H1 (cell line): Measurements from ENCODE around the gene PTCH1. TPM values are rescaled to one million over a fixed set of nuclear protein-coding genes. Genes with fewer than 3 reads are reported as not detected.

ENCODE experiments used
- BRCA1 ChIP-seq: IDR thresholded peaks from 2 replicates; pipeline ENCODE4 v1.6.1; 2012; ENCODE audit warnings: low read depth, low read length, improper control_type of control experiment
- CHD2 ChIP-seq: IDR thresholded peaks from 2 replicates; pipeline ENCODE4 v1.6.1; 2012; ENCODE audit warnings: low read length, improper control_type of control experiment
- FOSL1 ChIP-seq: IDR thresholded peaks from 2 replicates; pipeline ENCODE4 v1.6.1; 2011; ENCODE audit warnings: mild to moderate bottlenecking, low read depth, low read length, moderate library complexity; ENCODE audit not compliant: insufficient read depth
- polyA plus RNA-seq, 7 experiments: library from polyadenylated mRNA; depleted of rRNA in 3 of 7; stranded (reverse) in 5 of 7; unstranded in 2 of 7; fragments of >200 nt in 5 of 7; fragments of 200-250 nt in 2 of 7; gene quantifications; 1 replicate in 5 of 7; 2 replicates in 1 of 7; 4 replicates in 1 of 7; pipeline versions ENCODE4 v1.2.1 to v1.2.3, GENCODE V29; 2011 to 2013; ENCODE audit warnings: missing spikeins in 2 of 7, mixed read lengths in 2 of 7
- total RNA-seq: library from RNA; stranded (reverse); fragmentation: NEBNext Ultra II Directional; extraction: Animal tissue kit (Norgen Biotek cat#: 25700); gene quantifications from 2 replicates; pipeline ENCODE4 v1.2.1, GENCODE V29; 2021
- TF ChIP-seq, protein P1 (sequence below): IDR thresholded peaks from 2 replicates; pipeline ENCODE4 v1.6.1; 2011; ENCODE audit warnings: low read length, improper control_type of control experiment

PTCH1 gene
- total and polyA plus RNA-seq, 2 of the 8 experiments (the other 6 are each of a cell fraction or from before 2014, with no cell fraction given): 6.4 to 34.1 TPM

DNA sequence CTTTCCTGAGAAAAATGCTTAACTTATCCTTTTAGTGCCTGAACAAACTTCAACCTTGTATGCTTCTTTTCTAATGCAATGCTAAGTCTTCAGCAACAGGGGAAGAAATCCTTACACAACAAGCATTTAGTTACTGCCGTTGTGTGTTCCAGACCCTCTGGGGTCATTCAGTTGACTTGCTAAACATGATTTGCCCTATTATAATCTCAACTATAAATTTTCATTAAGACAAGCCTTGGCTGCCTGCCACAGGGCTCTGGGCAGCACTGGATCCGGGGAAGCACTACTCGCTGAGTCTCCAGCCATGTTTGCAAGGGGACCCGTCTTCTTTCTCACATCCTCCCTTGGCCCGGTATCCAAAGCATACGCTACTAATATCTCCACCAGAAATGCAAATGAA is 58.1 kb downstream of the PTCH1 start (continued):
- TF ChIP-seq CHD2: no peak
- TF ChIP-seq BRCA1: no peak
- TF ChIP-seq FOSL1: no peak
- TF ChIP-seq, protein P1, sequence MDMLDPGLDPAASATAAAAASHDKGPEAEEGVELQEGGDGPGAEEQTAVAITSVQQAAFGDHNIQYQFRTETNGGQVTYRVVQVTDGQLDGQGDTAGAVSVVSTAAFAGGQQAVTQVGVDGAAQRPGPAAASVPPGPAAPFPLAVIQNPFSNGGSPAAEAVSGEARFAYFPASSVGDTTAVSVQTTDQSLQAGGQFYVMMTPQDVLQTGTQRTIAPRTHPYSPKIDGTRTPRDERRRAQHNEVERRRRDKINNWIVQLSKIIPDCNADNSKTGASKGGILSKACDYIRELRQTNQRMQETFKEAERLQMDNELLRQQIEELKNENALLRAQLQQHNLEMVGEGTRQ: no peak
- TF ChIP-seq, all 59 proteins: peak for 0
